Measurements from ENCODE around the gene SLC49A3.
A peak's percentile ranks its signal among the peaks of the same experiment; 100 is the strongest.
"Not testable (repeated sequence)": the region's sequence is repeated elsewhere in the genome, so short reads cannot be mapped to it uniquely, and the experiment has no call there.

The SLC49A3 gene

DNA sequence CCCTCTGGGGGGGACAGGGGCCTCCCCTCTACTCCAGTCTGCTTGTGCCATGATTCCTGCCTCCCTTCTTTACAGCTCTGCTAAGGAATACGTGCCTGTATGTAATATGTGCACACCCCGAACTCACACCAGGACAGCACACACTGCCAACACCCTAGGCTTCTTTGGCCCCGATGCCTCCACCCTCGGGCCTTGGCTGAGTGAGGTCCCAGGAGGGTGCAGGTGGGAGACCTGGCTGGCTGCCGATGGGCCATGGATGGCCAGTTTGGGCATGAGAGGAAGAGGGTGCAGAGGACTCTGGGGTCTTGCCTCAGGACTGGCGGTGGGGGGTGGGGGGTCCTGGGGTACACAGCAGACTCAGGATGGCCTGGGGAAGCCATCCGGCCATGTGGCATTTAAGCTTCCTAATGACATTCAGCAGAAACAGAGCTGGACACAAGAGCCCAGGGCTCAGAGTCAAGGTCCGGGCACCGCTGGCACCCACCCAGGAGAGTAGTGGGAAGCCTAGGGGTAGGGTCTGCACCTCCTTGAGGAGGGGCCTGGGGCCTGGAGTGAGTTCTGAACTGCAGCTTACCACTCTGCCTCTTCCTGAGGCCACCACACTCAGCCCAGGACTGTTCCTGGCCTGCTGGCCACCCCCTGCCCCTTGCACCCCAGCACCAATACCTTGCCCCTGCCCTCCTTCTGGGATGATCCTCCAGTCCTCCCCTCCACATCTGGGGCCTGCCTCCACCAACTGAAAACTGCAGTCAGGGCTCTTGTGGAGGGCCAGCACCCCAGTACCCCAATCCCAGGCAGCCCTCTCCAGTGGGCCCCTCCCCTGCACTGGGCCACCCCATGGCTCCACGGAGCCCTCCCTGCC, 14.6 kb upstream of the SLC49A3 start:
- DNase-seq (ENCODE audit: low spot score): no peak

DNA sequence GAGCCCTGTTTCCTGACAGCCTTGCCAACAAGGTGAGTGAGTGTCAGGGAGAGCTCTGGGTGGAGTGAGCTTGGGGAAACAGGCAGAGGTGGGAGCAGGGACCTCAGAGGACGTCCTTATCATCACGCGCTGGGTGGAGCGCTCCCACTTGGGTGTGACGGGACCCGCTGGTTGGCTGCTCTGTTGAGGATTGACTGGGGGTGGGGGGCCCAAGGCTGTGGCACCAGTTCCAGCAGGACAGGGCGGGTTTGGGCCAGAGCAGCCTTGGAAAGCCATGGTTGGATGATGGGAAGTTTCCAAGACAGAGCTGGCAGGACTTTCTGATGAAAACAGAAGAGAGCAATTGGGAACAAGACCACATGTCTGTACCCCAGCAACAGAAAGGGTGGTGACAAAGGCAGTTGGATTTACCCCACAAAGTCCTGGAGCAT, 13.7 kb upstream of the SLC49A3 start:
- DNase-seq (ENCODE audit: low spot score): no peak

DNA sequence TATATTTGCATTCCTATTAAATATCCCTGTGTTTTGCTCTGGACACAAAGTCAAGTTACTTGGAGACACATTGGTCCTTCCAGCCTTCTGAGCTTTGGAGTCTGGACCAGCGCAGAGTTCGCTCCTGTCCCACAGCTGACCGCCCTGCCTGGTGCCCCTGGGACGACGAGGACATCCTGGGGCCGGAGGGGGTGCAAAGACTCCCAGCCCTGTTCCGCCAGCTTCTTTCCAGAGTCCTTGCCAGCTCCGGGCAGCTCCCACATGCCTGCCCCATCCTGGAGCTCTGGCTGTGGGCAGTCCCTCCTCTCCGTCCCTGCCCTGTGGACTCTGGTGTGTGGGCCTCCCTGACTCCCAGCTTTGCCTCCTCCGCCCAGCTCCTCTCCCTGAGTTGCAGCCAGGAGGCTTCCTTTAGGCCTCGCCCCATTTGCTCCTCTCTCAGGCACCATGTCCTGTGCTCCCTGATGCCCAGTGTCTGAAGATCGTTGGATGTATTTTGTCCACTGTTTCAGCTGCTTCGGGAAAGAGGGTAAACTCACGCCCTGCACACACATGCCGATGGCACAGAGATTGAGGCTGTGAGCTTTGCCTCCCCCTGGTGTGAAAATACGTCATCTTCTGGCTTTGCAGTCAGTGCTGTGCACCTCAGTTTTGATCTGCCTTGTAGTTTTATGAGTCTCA, 11.8 kb upstream of the SLC49A3 start:
- DNase-seq (ENCODE audit: low spot score): no peak

DNA sequence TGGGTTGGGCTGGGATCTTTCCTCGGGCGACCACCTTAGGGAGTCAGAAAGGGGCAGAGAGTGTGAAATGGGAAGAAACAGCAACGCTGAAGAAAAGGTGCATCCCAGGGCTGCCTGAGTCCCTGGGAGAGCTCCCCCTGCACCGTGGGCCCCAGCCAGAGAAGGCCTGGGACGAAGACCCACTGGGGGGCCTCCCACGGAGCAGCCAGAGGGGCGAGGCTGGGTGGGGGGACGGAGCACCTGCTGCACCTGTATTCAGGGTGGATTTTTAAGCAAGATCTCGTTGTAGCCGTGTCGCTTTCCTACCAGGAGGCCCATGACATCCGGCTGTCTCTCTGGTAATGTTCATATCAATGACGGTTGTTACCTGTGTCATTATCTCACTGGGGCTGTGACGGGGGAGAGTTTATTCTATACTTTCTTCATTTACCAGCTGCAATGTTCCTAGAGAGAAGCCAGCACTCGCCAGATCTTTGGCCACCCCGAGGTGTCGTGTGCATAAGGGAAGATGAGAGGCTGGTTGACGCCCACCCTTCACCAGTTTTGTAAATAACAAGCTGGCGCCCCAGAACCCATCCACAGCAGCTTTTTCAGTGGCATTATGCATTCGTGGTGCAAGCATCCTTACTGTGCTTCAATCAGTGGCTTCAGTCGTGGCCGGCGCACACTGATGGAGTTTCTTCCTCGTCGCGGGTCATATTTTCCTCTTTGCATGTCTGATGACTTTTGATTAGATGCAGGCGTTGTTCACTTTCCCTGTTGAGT, 11.0 kb upstream of the SLC49A3 start:
- DNase-seq (ENCODE audit: low spot score): no peak

DNA sequence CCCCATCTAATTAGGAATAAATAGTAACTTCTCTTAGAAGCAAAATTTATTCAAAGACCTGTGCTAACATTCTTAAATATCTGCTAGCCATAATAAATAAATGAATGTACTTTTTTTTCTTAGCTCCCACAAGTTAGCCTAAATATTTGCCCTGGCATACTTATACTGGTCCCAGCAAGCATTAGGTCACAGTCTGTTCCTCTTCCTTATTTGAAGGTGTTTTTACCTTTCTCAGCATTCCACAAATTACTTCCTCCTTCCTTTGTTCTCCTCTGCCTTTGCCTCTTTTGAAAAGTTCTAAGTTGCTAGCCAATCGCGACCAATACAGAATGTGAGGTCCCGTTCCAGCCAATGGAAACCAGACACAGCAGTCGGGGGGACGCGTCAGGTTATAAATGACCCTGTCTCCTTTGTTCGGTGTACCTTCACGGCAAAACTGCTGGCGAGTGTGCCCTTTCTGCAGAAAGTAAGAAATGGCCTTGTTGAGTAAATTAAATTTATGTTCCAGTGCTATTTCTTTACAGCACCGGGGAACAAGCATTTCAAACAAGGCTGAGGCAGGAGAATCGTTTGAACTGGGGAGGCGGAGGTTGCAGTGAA, 5.5 kb upstream of the SLC49A3 start:
- not testable (repeated sequence) for DNase-seq (ENCODE audit: low spot score)

DNA sequence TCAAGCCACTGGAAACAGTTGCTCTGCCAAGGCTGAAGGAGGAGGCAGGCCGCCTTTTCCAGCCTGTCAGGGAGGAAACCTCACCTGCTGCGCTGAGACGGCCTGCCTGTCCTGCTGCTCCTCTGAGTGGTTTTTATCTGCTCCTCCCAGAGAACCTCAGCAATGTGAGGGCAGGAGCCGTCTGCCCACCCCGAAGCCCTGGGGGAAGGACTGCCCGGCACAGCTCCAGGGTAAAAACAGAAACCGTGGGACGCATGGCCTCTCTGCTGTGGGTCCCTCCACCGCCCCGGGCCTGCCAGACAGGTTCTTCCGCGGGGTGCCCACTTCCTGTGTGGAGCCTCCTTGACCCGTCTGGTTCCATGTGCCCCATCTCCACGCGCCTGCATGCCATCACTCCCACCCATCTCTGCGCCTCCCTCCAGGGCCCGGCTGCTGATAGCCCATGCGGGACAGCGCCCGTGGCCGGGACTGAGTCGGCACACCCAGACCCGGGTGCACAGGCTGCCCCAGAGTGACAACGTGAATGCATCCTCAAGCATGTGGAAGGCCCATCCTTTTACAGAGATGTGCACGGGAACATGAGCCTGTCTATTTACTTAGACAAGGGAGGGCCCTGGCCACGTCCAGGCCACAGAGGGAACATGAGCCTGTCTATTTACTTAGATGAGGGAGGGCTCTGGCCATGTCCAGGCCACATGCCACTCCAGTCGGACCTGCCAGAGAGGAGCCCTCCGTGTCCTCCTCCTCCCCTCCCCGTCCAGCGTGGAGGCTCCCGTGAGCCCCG, 4.0 kb upstream of the SLC49A3 start:
- no peak for DNase-seq (ENCODE audit: low spot score)

DNA sequence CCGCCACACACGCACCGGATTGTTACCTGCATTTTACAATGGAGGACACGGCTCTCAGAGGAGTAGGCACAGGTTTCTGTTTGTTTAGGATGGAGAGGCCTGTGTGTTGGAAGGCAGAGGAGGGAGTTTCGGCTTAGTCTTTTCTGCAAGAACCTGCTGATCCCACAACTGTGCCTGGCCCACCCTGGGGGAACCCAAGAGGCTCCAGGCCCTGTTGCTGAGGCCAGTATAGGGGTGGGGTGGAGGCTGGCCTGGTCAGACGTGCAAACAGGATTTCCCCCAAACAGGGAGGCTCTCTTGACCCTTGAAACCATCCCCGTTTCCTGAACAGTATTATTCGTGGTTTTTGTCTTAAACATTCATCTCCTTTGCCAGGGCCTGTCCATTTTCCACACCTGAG, 772 bp upstream of the SLC49A3 start:
- no peak for DNase-seq (ENCODE audit: low spot score)

DNA sequence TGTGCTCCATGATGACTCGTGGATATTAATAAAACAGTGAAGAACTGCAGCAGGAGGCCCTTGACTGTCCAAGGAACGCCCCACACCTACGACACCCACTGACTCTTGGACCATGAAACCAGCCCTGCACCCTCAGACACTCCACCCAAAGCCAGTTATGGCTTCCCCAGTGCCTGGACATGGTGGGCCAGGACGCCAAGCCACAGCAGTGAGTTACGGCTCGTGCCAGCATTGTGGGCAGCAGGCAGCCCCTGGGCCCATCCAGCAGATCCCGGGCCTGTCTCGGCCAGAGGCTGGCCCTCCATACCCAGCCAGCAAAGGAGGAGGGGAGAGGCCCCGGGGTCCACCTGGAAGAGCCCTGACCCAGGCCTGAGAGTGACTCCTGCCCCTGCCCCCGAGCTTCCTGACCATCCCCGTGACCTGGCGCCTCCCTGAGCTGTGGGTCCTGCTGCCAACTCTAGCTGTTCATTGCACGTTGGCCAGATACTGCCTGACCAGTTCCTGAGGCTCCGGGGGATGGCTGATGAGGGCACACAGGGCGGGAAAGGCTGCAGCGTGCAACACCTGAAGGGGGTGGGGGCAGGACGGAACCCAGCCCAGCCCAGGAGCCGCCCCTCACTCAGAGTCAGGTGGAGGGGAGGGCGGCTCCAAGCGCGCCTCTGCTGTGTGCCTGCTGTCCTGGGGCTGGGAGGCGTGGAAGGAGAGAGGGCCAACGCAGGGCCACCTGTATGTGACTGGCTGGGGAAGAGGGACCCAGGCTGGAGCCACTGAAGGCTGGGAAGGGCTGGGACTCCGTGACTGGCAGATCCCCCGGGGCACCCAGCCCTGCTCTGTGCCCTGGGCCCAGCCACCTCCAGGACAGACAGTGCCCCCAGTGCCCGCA, 739 bp downstream of the SLC49A3 start:
- DNase-seq (ENCODE audit: low spot score): no peak

DNA sequence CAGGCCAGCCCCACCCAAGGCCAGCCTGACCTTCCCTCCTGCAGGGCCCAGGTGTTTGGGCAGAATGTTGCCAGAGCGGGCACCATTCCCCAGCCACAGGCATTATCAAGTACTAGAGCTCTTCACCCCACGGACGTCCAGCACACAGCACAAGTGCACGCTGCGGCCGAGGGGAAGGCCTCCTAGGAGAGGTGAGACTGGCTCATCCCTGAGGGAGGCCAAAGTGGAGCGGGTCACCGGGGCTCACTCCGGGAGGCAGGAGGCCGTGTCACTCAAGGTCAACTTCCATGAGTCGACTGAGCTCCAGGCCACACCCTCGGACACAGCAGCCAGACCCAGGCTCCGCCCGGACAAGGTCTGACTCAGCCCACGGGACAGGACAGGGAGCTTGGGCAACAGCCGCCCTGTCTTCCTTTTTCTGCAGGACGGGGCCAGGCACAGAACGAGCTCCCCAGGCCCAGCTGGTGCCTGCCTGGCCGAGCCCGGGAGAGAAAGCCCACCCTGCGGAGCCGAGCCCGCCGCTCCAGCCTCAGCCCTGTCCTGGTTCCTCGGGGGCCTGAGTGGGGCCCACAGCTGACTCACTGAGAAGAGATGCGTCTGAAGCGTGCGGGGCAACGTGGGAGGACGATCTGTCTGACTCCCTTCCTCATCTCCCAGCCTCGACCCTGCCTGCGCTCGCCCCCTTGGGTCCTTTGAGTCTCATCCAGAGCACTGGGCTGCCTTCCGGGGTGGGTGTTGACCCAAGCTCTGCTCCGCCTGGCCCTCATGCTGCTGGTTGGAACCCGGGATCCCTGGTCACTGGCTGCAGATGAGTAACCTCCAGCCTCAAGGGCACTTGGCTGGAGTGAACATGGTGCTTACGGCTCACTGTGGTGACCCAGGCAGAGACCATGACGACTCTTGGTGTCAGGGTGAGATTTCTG, 1.6 kb downstream of the SLC49A3 start:
- DNase-seq (ENCODE audit: low spot score): no peak

DNA sequence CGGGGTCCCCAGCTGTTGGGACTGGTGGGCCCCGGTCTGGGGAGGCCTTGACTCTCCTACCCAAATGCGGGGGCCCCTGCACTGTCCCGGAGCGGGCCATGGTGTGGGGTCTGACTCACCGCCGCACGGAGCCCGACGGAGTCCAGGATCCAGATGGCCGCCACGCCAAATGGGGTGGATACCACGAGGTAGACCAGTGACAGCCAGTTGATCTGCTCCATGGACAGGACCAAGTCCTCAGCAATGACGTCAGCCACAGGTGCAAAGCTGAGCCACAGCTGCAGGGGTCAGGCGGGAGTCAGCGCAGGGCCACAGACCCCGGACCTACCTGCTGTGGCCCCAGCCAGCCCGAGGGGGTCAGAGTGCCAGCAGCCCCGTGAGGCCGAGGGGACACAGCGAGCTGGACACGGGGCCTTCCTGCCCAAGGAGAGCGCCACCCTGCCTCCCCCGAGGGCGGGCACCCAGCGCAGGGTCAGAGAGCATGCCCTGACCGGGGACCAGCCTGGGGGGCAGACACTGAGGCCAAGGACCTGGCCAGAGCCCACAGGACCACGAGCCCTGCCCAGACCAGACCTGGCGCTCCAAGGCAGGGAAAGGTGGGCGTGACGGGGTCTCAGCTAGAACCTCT, 2.4 kb downstream of the SLC49A3 start:
- DNase-seq (ENCODE audit: low spot score): no peak

DNA sequence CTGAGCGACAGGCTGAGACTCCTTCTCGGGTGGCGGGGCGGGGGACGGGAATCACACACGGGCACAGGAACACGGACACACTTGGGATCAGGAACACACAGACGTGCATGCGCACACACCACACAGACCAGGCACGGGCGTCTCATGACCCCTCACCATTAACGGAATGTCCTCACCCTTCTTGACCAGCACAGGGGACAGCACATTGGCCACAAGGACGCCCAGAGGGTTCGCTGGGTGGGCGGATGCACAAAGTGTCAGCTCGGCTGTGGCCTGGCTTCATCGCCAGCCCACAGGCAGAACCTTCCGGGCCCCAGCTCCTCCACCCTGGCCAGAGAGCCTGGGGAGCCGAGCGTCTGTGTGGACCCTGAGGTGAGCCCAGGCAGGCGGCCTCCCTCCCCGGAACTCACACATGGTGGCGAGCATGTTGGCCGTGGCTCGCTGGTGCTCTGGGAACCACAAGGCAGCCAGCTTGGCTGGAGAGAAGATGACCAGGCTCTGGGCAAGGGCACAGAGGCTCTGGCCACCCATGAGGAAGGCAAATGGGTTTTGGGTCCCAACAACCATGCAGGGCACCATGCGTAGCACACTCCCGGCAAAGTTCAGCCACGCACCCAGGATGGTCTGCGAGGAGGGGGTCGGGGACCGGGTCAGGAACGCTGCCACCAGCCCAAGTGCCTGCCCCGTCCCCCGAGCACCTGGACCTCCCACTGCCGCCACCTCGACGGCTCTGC, 3.1 kb downstream of the SLC49A3 start:
- no peak for DNase-seq (ENCODE audit: low spot score)

DNA sequence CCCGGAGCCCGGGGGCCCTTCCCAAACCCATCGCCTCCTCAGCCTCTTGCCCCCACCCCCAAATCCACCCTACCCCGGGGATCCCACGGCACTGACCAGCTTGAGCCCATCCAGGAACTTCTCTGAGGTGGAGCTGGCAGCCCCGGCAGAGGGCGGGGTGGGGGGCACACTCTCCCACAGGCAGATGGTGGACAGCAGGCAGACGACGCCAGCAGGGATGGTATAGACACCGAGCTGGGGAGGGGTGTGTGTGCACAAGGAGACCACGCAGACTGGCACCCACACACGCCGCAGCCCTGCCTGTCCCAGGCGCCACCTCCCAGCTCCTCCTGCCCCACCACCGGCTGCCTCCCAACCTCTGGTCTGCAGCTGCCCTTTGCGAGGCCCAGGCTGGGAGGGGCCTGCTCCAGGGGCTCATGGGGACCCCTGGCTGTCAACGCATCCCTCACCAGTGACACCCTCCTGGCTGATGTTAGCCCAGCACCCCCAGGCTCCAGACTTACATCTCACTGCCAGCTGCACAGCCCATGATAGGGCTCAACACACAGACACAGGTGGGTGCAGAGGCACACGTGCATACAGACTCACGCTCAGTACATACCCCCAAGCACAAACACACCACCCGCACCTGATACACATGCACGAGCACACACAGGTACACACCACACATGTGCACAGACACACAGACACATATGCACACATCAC, 4.2 kb downstream of the SLC49A3 start:
- DNase-seq (ENCODE audit: low spot score): no peak

DNA sequence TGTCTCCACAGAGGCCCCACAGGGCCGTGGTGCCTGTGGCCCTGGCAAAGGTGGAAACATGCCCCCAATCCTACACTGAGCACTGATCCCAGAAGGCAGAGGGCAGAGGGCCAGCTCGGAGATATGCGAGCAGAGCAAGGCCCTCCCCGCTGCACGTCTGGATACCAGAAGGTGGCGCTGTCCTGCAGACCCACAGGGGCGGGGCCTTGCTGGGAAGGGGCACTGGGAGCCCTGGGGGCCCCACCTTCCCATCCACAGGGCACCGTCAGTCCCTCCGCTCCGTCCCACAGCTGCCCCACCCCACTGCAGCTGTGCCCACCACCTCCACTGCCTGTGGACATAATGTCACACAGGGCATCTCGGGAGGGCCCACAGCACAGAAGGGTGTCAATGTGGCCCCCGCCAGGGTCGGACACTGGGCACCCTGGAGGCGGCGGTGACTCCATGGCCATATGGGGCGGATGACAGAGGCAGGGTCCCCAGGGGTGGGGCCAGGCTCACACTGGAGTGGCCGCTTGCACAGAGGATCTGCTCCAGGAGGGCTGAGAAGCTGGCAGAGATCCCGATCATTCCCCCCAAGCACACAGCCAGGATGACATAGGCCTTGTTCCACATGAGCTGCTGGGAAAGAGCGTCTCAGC, 4.8 kb downstream of the SLC49A3 start:
- DNase-seq (ENCODE audit: low spot score): peak; percentile 44

DNA sequence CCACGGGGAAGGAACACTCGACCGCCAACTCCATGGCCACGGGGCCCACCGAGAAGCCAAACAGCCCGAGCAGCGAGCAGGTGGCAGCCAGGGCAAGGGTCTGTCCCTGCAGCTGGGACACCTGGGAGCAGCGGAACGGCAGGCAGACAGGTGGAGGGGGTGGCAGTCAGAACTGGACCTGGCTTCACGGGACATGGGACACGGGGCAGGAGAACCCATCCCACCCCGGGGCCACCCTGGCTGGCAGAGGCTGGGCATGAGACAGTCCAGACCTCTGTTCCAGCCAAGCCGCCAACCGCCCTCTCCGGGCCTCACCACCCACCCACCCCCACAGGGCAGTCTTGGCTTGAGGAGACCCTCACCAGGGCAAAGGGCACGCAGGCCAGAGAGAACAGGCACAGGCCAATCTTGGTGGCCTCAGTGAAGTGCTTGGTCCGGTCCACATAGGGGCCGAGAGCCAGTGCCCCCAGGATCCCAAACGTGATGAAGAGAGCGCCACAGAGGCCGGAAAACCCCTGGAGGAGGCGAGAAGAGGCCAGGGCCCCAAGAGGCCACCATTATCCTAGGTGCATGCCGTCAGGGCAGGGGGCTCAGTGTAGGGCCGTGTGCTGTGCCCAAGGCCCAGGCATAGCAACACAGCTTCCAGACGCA, 5.6 kb downstream of the SLC49A3 start:
- DNase-seq (ENCODE audit: low spot score): no peak

DNA sequence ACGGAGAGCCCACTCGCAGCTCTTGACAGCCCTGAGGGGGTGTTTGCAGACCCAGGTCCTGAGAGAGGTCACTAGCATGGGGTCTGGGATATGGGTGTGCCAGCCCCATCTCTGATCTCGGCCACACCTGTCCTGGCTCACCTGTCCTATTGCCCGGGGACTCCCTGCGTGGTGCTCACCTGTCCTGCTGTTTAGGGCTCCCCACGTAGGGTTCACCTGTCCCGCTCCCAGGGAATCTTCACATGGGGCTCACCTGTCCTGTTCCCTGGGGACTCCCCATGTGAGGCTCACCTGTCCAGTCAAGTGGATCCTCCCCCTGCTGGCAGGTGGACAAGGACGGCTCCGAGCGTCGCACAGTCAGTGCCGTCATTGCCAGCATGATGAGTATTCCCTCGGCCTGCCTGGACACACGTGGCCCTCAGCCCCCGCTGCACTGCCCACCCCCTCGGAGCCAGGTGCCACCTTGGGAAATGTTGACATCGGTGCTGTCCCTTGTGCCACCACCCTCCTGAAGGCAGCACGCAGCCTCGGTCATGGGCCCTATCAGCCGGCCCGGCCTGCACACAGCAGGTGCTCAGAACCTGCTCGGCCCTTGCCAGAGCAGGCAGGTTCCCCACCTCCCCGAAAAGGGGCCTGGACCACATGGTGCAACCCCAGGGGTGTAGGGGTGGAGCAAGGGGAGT, 6.3 kb downstream of the SLC49A3 start:
- no peak for DNase-seq (ENCODE audit: low spot score)

All from germinal center (tissue), 1 donor.